Smooth muscle cell (in vitro differentiated cells): ENCODE results near the gene CYTIP. TPM values are rescaled to one million over a fixed set of nuclear protein-coding genes. Genes with fewer than 3 reads are reported as not detected.
"Not testable (repeated sequence)": the region's sequence is repeated elsewhere in the genome, so short reads cannot be mapped to it uniquely, and the experiment has no call there.

Experiments
- DNase-seq: peaks from one replicate; lab custom pipeline; 2025; ENCODE audit not compliant: unreplicated experiment; lab: John Stamatoyannopoulos, UW
- H2AFZ ChIP-seq: fragments of 200-600 bp; sonication (generic); 2 replicates; pipeline ENCODE4 v1.6.0; 2016; ENCODE audit warnings: antibody characterized with exemption, low read depth, mild to moderate bottlenecking
- H3F3A ChIP-seq: fragments of 200-600 bp; sonication (generic); 2 replicates; pipeline ENCODE4 v1.6.0; 2017; ENCODE audit warnings: antibody characterized with exemption, low read depth
- H3K27ac ChIP-seq: fragments of 200-600 bp; sonication (generic); 2 replicates; pipeline ENCODE4 v1.5.1; 2016; ENCODE audit warnings: low read depth, mild to moderate bottlenecking
- H3K27me3 ChIP-seq: fragments of 200-600 bp; sonication (generic); 2 replicates; pipeline ENCODE4 v1.6.1; 2016; ENCODE audit warnings: low read depth, mild to moderate bottlenecking
- H3K36me3 ChIP-seq: fragments of 200-600 bp; sonication (generic); 2 replicates; pipeline ENCODE4 v1.5.1; 2016; ENCODE audit warnings: low read depth
- H3K4me1 ChIP-seq: fragments of 200-600 bp; sonication (generic); 2 replicates; pipeline ENCODE4 v1.5.1; 2016; ENCODE audit warnings: low read depth
- H3K4me2 ChIP-seq: fragments of 200-600 bp; sonication (generic); 2 replicates; pipeline ENCODE4 v1.6.0; 2016; ENCODE audit warnings: mild to moderate bottlenecking
- H3K4me3 ChIP-seq: fragments of 200-600 bp; sonication (generic); 2 replicates; pipeline ENCODE4 v1.5.1; 2016; ENCODE audit warnings: mild to moderate bottlenecking
- H3K79me2 ChIP-seq: fragments of 200-600 bp; sonication (generic); 2 replicates; pipeline ENCODE4 v1.6.0; 2016; ENCODE audit warnings: low read depth, mild to moderate bottlenecking
- H3K9ac ChIP-seq: fragments of 200-600 bp; sonication (generic); 2 replicates; pipeline ENCODE4 v1.6.0; 2016; ENCODE audit warnings: low read depth
- H3K9me3 ChIP-seq: fragments of 200-600 bp; sonication (generic); replicated peaks from 2 replicates; pipeline ENCODE4 v1.5.1; 2016; ENCODE audit warnings: low read depth
- H4K20me1 ChIP-seq: fragments of 200-600 bp; sonication (generic); 2 replicates; pipeline ENCODE4 v1.6.0; 2016; ENCODE audit warnings: low read depth
- WGBS: methylation state at CpG from one replicate; pipeline ENCODE4 v1.1.7; 2016; ENCODE audit warnings: low lambda C conversion rate; 5-methylcytosine and 5-hydroxymethylcytosine counted together
- polyA plus RNA-seq: library from polyadenylated mRNA; unstranded; fragments of >200 nt; fragmentation: Nextera tagmentation; extraction: Ambion mirVana; gene quantifications from 2 replicates; pipeline ENCODE4 v1.2.1, GENCODE V29; 2016
- total RNA-seq: library from RNA; depleted of rRNA; stranded (reverse); fragments of >200 nt; gene quantifications from 2 replicates; pipeline ENCODE4 v1.2.3, GENCODE V29; 2014
- TF ChIP-seq, protein P1 (sequence below): fragments of 200-600 bp; sonication (generic); IDR thresholded peaks from 2 replicates; pipeline ENCODE4 v1.5.1; 2017; ENCODE audit warnings: borderline replicate concordance, mild to moderate bottlenecking, antibody characterized with exemption; ENCODE audit not compliant: insufficient read depth, poor library complexity, severe bottlenecking

Gene CYTIP
- total and polyA plus RNA-seq, 2 experiments from 2014 or later: not detected

DNA sequence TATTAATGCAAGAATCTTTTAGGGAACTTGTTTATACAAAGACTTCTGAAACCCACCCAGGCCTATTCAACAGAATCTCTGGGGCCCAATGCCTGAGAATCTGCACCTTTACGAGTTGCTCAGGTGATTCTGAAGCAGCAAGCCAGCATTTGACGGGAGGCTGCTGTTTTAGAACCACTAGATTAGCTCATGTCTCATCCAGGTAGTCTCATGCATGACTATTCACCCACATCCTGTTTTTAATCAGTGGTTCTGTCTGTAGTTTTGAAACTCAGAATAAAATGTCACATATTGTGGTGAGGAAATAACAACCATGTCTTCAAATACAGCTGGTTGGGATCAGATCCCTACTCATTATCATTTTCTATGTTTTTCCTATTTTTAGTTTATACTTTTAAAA lies 39.5 kb downstream of the CYTIP start:
- Histone ChIP-seq H3K36me3 (no peaks in the 10 kb centered on the region), H2AFZ (no peak overlapping the region), H3K27me3 (no peaks in the 10 kb centered on the region), H3K4me3 (no peak overlapping the region), H3F3A (no peaks in the 10 kb centered on the region), H3K9ac (no peak overlapping the region), H3K79me2 (no peaks in the 10 kb centered on the region), H3K4me2 (no peak overlapping the region), H3K4me1 (no peaks in the 10 kb centered on the region), H3K27ac (no peak overlapping the region), H4K20me1 (no peaks in the 10 kb centered on the region), H3K9me3 (no peaks in the 10 kb centered on the region)
- TF ChIP-seq, protein P1, sequence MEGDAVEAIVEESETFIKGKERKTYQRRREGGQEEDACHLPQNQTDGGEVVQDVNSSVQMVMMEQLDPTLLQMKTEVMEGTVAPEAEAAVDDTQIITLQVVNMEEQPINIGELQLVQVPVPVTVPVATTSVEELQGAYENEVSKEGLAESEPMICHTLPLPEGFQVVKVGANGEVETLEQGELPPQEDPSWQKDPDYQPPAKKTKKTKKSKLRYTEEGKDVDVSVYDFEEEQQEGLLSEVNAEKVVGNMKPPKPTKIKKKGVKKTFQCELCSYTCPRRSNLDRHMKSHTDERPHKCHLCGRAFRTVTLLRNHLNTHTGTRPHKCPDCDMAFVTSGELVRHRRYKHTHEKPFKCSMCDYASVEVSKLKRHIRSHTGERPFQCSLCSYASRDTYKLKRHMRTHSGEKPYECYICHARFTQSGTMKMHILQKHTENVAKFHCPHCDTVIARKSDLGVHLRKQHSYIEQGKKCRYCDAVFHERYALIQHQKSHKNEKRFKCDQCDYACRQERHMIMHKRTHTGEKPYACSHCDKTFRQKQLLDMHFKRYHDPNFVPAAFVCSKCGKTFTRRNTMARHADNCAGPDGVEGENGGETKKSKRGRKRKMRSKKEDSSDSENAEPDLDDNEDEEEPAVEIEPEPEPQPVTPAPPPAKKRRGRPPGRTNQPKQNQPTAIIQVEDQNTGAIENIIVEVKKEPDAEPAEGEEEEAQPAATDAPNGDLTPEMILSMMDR: no peak
- 80% methylated on average over 2 of the region's 2 CpGs for WGBS
- DNase-seq: no peak

GRCh38 chr2:157402801-157403485 lies 40.9 kb downstream of the CYTIP start:
- not testable (repeated sequence) for DNase-seq, H3K79me2 ChIP-seq, H3K9me3 ChIP-seq, H3K27ac ChIP-seq, H3K27me3 ChIP-seq, H3F3A ChIP-seq, H3K36me3 ChIP-seq, H3K4me2 ChIP-seq, H3K4me1 ChIP-seq, H3K9ac ChIP-seq, H4K20me1 ChIP-seq, H2AFZ ChIP-seq, H3K4me3 ChIP-seq
- 89% methylated on average over 15 of the region's 15 CpGs for WGBS

GRCh38 chr2:157395811-157396210 lies 48.1 kb downstream of the CYTIP start:
- no peak overlapping the region for H2AFZ ChIP-seq
- no peaks in the 10 kb centered on the region for H3K9me3 ChIP-seq
- TF ChIP-seq, protein P1: no peak
- H3K27me3 ChIP-seq: no peaks in the 10 kb centered on the region
- WGBS: 86% methylated on average over 3 of the region's 3 CpGs
- H4K20me1 ChIP-seq: no peaks in the 10 kb centered on the region
- no peak overlapping the region for H3K9ac ChIP-seq
- no peak overlapping the region for H3K4me3 ChIP-seq
- H3K79me2 ChIP-seq: no peaks in the 10 kb centered on the region
- DNase-seq: no peak
- no peaks in the 10 kb centered on the region for H3F3A ChIP-seq
- H3K36me3 ChIP-seq: no peaks in the 10 kb centered on the region
- no peak overlapping the region for H3K27ac ChIP-seq
- H3K4me1 ChIP-seq: no peaks in the 10 kb centered on the region
- H3K4me2 ChIP-seq: no peak overlapping the region

- no peak overlapping the region for H2AFZ ChIP-seq
- 82% methylated on average over 1 of the region's 1 CpG for WGBS
- H3F3A ChIP-seq: no peaks in the 10 kb centered on the region
- H3K27me3 ChIP-seq: no peaks in the 10 kb centered on the region
- H3K4me3 ChIP-seq: no peak overlapping the region
- H4K20me1 ChIP-seq: no peaks in the 10 kb centered on the region
- H3K27ac ChIP-seq: no peak overlapping the region
- H3K36me3 ChIP-seq: no peaks in the 10 kb centered on the region
- TF ChIP-seq, protein P1: no peak
- H3K4me2 ChIP-seq: no peak overlapping the region
- no peak for DNase-seq
- no peaks in the 10 kb centered on the region for H3K4me1 ChIP-seq
- H3K9me3 ChIP-seq: no peaks in the 10 kb centered on the region
- no peak overlapping the region for H3K9ac ChIP-seq
- no peaks in the 10 kb centered on the region for H3K79me2 ChIP-seq
Measured at GRCh38 chr2:157394928-157395327, 49.0 kb downstream of the CYTIP start.
